ENCODE results near the gene ALG5. TPM values are rescaled to one million over a fixed set of nuclear protein-coding genes. Genes with fewer than 3 reads are reported as not detected.

ALG5 gene
- polyA plus RNA-seq, 6 donors from 2014 or later = 52.3 to 66.0 (median 64.6) TPM

DNA sequence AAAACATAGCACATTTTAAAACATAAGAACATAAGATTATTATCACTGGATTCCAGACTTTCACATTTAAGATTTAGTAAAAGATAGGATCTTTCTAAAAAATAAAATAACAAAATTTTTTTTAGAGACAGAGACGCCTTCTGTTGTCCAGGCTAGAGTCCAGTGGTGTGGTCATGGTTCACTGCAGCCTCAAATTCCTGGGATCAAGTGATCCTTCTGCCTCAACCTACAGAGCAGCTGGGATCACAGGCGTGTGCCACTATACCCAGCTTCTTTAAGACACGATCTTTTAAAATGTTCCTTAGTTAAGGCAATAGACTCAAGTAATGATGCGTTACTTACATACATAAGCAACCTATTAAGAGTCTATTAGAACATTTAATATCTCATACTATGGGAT, 32.7 kb downstream of the ALG5 start:
- Mint-ChIP-seq H3K27ac (no peak overlapping the region), H3K36me3 (peaks cover 21 to 26% of the 10 kb centered on the region in 2 donors), H3K4me1 (no peaks in the 10 kb centered on the region), H3K27me3 (no peaks in the 10 kb centered on the region), H3K4me3 (no peak overlapping the region), H3K9me3 (no peaks in the 10 kb centered on the region)
- DNase-seq = no peak
- ATAC-seq (ENCODE audit: low read depth in 2 of 2) = no peak

DNA sequence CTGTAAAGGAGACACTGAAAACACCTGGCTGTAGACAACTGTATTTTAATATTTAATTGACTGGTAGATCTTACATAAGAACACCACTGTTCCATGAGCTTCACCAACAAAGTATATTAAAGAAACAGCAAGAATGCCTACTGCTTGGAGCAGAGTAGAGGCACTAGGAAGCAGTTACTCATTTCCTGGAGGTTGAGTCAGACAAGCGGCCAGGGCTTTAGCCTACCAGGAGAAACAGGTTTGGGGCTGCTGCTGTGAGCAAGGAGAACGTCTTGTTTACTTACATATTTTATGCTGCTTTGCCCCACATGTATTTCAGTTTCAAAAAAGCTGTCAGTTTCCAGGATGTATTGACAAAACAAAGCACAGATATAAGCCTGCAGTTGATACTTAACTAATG, 33.4 kb downstream of the ALG5 start:
- ATAC-seq (ENCODE audit: low read depth in 2 of 2) (no peak), DNase-seq (no peak)
- Mint-ChIP-seq H3K27ac (peak overlapping the region in 1 of 6 donors; percentile 44), H3K9me3 (no peaks in the 10 kb centered on the region), H3K36me3 (peaks cover 21 to 26% of the 10 kb centered on the region in 2 donors), H3K27me3 (no peaks in the 10 kb centered on the region), H3K4me3 (no peak overlapping the region), H3K4me1 (no peaks in the 10 kb centered on the region)

DNA sequence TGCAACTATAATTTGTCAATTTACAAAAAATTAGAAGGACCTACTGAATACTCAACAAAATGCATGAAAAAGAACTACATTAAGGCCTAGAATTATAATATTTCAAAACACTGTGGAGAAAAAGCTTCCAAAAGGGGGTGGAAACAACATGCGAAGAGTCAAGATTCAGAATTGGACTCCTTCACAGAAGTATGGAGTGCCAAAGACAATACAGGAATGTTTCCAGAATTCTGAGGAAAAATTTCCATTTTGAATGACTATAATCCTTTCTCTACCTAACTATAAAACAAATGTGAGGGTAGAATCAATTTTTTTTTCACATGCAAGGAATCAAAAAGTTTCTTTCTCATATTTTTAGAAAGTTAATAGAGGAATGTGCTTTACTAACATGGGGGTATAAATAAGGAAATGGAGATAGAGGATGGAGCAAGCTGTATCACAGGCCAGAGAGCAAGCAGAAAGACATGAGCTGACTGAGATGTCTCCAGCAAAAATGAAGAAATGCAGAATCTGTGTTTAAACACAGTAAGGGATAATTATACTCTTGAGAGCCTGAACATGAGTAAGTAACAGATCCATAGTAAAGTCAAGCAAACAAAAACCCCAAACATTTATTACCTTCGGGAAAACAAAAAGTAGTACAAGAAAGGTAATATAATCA, 39.6 kb downstream of the ALG5 start:
- DNase-seq (no peak), ATAC-seq (ENCODE audit: low read depth in 2 of 2) (no peak)
- H3K27ac Mint-ChIP-seq = no peak overlapping the region
- H3K27me3 Mint-ChIP-seq = no peaks in the 10 kb centered on the region
- H3K4me1 Mint-ChIP-seq = no peaks in the 10 kb centered on the region
- no peak overlapping the region for H3K4me3 Mint-ChIP-seq
- no peaks in the 10 kb centered on the region for H3K9me3 Mint-ChIP-seq
- peaks cover 10 to 18% of the 10 kb centered on the region in 2 donors for H3K36me3 Mint-ChIP-seq

DNA sequence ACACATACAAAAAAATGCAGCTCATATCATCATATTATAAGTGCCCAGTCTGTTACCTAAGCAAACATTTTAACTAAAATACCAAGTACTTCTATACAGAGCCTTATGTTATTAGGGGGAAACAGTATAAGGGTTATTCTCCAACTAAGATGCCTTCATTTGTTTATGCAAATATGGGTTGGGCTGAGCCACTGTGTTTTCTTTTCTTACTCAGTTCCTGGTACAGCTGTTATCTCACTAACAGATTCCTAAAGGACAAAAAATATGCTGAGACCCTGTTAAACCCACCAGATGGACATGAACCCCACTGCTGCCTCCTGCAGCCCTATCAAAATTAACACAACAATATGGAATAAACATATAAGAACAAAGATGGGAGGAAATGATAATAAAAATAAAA, 44.6 kb downstream of the ALG5 start:
- no peaks in the 10 kb centered on the region for H3K4me1 Mint-ChIP-seq
- no peak for DNase-seq
- H3K27me3 Mint-ChIP-seq = no peaks in the 10 kb centered on the region
- no peak overlapping the region for H3K27ac Mint-ChIP-seq
- no peak overlapping the region for H3K4me3 Mint-ChIP-seq
- ATAC-seq (ENCODE audit: low read depth in 2 of 2) = no peak
- peaks cover 6 to 20% of the 10 kb centered on the region in 2 donors for H3K36me3 Mint-ChIP-seq
- no peaks in the 10 kb centered on the region for H3K9me3 Mint-ChIP-seq

DNA sequence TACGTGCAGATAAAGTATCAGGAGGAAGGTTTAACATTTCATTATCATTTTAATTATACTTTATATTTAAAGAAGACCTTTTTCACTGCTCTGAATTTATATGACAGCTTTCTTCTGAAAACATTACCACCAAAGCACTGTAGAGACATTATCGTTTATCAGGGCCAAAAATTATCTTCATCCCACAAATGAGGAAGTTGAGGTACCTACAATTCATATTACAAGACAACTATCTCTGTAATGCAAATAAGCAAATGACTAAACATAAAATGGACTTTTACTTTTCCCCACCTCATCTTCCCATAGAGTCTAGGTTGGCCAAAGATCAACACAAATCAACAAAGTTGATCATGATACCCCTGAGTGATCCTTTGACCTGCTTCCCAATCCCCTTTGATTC, 48.2 kb downstream of the ALG5 start:
- Mint-ChIP-seq H3K4me3 (no peak overlapping the region), H3K27me3 (no peaks in the 10 kb centered on the region), H3K27ac (no peak overlapping the region), H3K9me3 (no peaks in the 10 kb centered on the region), H3K4me1 (no peaks in the 10 kb centered on the region), H3K36me3 (peaks cover 6 to 26% of the 10 kb centered on the region in 2 donors)
- ATAC-seq (ENCODE audit: low read depth in 2 of 2) = no peak
- no peak for DNase-seq

DNA sequence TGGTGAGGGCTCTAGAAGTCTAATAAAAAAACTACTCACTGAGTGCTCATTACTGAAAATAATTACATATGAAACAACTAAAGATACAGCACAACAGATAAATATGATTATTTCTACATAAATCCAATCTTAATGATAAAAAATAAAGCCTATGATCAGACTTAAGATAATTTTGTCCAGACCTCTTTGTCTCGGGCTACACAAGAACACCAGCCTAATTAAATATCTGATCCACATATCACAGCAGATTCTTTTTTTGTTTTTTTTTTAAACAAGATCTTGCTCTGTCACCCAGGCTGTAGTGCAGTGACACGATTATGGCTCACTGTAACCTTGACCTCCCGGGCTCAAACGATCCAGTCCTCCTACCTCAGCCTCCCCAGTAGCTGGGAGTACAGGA, 48.8 kb downstream of the ALG5 start:
- H3K27ac Mint-ChIP-seq = no peak overlapping the region
- H3K4me3 Mint-ChIP-seq = no peak overlapping the region
- ATAC-seq (ENCODE audit: low read depth in 2 of 2) (no peak), DNase-seq (no peak)
- no peaks in the 10 kb centered on the region for H3K9me3 Mint-ChIP-seq
- no peaks in the 10 kb centered on the region for H3K4me1 Mint-ChIP-seq
- H3K27me3 Mint-ChIP-seq = no peaks in the 10 kb centered on the region
- H3K36me3 Mint-ChIP-seq = peaks cover 6 to 26% of the 10 kb centered on the region in 2 donors

DNA sequence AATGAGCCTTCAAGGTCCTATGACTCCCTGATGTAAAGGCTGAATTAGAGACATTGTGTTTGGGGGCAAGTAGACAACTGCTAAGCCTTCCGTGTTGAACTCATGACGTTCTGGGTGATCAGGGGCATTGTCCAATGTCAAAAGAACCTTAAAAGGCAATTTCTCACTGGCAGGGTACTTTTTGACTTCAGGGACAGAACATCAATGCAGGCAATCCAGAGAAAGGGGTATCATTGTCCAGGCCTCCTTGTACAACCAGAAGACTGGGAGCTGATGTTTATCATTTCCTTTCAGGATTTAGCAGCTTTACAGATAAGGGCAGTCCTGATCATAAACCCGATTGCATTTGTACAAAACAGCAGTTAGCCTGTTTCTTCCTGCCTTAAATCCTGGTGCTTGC, 54.1 kb downstream of the ALG5 start:
- ATAC-seq (ENCODE audit: low read depth in 2 of 2) = no peak
- no peak overlapping the region for H3K27ac Mint-ChIP-seq
- peaks cover 0 to 8% (median 0%) of the 10 kb centered on the region in 3 donors for H3K27me3 Mint-ChIP-seq

DNA sequence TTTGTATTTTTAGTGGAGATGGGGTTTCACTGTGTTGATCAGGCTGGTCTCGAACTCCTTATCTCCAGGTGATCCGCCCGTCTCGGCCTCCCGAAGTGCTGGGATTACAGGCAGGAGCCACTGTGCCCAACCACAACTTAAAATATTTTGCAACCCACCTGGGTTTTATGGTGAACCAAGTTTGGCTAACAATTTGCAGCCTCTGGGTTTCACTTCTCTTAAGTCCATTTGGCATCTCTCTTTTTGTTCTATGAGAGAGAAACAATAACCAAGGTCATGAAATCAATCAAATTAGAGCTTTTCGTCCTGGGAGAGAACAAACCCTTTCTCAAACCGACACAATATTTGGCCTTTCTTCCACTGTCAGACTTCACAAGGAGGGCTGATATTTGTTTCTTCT, 73.5 kb downstream of the ALG5 start:
- Mint-ChIP-seq H3K4me3 (no peak overlapping the region), H3K4me1 (peaks cover 0 to 2% (median 0%) of the 10 kb centered on the region in 3 donors), H3K27me3 (peaks cover 30 to 50% (median 38%) of the 10 kb centered on the region in 3 donors), H3K27ac (no peak overlapping the region), H3K9me3 (peaks cover 0 to 4% (median 0%) of the 10 kb centered on the region in 7 donors), H3K36me3 (no peaks in the 10 kb centered on the region)
- no peak for DNase-seq
- no peak for ATAC-seq (ENCODE audit: low read depth in 2 of 2)

More for the DNA sequence above, 54.1 kb downstream of the ALG5 start:
- no peak for DNase-seq
- Mint-ChIP-seq H3K9me3 (peaks cover 0 to 7% (median 2%) of the 10 kb centered on the region in 7 donors), H3K4me3 (no peak overlapping the region), H3K36me3 (peaks cover 0 to 17% of the 10 kb centered on the region in 2 donors), H3K4me1 (no peaks in the 10 kb centered on the region)

DNA sequence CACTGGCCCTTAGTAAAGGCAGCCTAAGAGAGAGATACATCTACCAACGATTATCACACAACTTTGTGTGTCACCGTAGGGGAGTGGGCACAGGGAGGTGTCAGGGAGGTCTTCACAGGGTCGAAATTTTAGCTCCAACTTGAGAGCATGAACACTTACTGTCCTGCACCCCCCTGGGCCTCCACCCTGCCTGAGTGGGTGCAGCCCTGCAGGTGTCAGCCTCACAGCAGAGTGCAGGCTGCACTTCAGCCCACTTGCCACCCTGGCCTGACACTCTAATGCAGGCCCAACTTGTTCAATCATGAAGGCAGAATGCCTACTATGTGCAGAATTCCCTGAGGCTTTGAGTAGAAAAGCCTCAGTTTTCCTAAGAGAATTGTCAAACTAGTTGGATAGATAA, 75.1 kb downstream of the ALG5 start:
- DNase-seq = no peak
- H3K27me3 Mint-ChIP-seq = peaks cover 36 to 46% (median 46%) of the 10 kb centered on the region in 3 donors
- H3K27ac Mint-ChIP-seq = no peak overlapping the region

DNA sequence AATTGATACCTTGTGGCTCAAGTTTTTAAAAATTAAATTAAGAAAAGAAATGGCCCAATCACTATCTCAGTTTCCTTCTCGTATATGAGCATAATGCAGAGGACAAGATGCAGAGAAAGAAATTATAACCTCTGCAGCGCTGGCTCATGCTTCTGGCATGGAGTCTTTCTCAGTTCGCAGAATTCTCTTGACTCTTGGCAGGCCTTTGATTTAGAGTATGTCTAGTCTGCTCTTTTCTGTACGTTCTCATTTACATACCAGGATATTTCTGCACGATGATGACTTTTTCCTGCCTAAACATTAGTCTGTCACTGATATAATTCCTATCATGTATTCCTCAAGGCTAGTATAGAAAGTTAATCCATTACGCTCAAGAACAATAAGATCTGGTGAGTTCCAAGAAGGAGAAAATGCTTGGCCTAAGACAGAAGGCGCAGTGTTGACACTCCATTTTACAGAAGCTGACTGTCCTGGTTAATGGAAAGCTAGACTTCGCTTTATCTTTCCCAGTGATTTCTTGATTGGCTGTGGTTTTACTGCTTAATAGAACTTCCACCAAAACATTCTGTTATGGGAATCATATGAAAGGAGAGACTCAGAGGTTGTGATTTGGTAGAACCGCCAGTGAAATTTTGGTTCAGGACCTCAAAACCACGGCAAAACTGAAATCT, 77.4 kb downstream of the ALG5 start:
- H3K4me3 Mint-ChIP-seq = peak overlapping the region in 3 of 8 donors; percentile 6 to 64 (median 31)
- peaks cover 50 to 54% (median 50%) of the 10 kb centered on the region in 3 donors for H3K27me3 Mint-ChIP-seq
- DNase-seq (no peak), ATAC-seq (ENCODE audit: low read depth in 2 of 2) (no peak)
- H3K9me3 Mint-ChIP-seq = no peaks in the 10 kb centered on the region
- no peaks in the 10 kb centered on the region for H3K36me3 Mint-ChIP-seq
- peaks cover 0 to 9% (median 4%) of the 10 kb centered on the region in 3 donors for H3K4me1 Mint-ChIP-seq
- peak overlapping the region in 1 of 6 donors; percentile 12 for H3K27ac Mint-ChIP-seq

More for the DNA sequence above, 75.1 kb downstream of the ALG5 start:
- H3K36me3 Mint-ChIP-seq = no peaks in the 10 kb centered on the region
- H3K4me3 Mint-ChIP-seq = no peak overlapping the region
- no peak for ATAC-seq (ENCODE audit: low read depth in 2 of 2)
- H3K4me1 Mint-ChIP-seq = peaks cover 0 to 4% (median 4%) of the 10 kb centered on the region in 3 donors
- H3K9me3 Mint-ChIP-seq = peaks cover 0 to 1% (median 0%) of the 10 kb centered on the region in 7 donors

DNA sequence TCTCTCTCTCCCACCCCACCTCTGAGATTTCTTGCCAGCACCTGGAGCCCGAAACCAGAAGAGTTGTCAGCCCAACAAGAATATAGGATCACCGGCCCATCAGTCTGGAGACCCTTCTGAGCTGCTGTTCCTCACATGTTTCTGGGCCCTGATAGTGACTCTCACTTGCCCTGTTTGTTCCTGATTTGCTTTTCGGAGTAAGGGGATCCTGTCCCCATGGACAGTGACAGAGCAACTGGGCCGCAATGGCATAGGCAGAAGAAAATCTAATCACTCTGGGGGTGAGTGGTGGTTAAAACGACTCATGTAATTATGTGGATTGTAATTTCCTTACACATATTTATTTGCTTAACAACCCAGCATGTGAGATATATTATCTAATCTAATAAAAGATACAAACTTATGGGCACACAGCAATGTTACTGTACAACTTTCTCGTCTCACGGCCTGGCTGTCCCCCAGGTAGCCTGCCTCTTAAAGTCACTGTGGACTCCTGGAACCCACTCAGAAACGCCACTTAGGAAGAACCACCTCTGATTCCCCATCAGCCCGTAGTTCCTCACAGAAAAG, 78.4 kb downstream of the ALG5 start:
- DNase-seq = no peak
- H3K4me1 Mint-ChIP-seq = peaks cover 0 to 9% (median 4%) of the 10 kb centered on the region in 3 donors
- no peaks in the 10 kb centered on the region for H3K9me3 Mint-ChIP-seq
- no peak overlapping the region for H3K27ac Mint-ChIP-seq
- peak overlapping the region; percentile 67 to 90 (median 76) for H3K4me3 Mint-ChIP-seq
- H3K27me3 Mint-ChIP-seq = peaks cover 59 to 64% (median 60%) of the 10 kb centered on the region in 3 donors
- ATAC-seq (ENCODE audit: low read depth in 2 of 2) = no peak
- no peaks in the 10 kb centered on the region for H3K36me3 Mint-ChIP-seq

DNA sequence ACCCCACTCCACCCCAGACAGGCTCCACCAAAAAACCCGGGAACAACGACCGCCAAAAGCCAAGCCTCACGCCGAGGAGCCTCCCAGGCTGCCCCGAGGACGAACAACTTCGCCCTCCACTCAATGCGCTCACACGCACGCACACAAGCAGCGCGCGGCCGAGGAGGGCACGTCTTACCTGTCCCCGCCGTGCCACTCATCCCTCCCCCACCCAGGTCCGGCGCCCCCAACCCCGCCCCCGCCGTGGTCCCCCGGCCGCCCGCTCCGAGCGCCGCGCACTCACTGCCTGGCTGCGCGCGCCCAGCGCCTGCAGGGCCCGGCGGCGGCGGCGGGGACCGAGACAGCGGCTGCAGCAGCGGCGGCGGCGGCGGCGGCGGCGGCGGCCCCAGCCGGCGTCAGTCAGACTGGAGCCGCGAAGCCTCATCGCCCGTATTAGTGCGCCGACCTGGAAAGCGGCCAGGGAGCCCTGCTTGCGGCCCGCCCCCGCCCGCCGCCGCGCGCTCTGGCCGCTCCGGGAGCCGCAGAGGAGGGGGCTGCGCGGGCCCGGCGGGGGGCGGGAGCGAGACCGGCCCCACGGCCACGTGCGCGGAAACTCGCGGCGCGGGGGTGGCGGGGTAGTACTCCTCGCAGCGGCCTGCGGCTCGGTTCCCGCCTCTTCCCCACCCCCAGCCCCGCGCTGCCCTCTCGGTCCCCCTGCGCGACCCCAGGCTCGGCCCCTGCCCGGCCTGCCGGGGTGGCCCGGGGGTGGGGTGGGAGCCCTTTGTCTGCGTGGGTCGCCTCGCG, 79.1 kb downstream of the ALG5 start, which contains the start of gene SMAD9:
TSS of gene SMAD9 (minus strand) at position 406 of the 783 bp plus-strand sequence. CDS start 40,549 bp downstream, outside the sequence.
- peaks cover 0 to 9% (median 4%) of the 10 kb centered on the region in 3 donors for H3K4me1 Mint-ChIP-seq
- peak; percentile 40 to 62 for ATAC-seq (ENCODE audit: low read depth in 2 of 2)
- no peak for DNase-seq
- no peak within 1 kb of the TSS for H3K27ac Mint-ChIP-seq
- peaks cover 58 to 68% (median 63%) of the 10 kb centered on the region in 3 donors for H3K27me3 Mint-ChIP-seq
- H3K4me3 Mint-ChIP-seq = peak within 1 kb of the TSS; percentile 67 to 90 (median 76)
- H3K36me3 Mint-ChIP-seq = no peaks in the 10 kb centered on the region
- H3K9me3 Mint-ChIP-seq = no peaks in the 10 kb centered on the region

DNA sequence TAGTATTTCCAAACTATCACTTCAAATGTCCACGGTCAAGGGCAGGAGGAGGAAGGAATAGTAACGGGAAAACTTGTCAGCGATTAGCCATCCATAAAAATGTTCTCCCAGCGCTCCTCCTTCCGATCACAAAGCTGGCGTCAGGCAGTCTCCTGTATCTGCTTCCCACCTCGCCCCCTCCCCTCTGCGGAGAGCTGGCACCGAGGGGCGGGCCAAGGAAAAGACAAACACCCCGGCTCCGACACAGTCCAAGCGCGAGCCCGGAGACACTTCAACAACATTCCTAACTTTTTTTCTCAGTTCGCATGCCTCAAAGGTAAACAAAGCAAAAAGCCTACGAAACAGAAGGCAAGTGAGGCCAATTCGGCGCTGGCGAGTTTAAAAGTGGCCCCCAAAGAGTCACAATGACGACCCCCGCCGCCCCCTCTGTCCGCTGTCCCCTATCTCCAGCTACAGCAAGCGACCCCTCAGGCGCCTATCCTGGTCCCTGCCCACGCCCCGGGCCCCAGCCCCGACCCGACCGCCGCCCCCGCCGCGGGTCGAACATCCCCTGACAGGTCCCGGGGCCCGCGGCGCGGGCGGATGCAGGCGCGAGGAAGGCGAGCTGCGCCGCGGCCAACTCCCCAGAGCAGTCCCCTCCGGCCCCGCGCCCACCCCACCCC, 79.8 kb downstream of the ALG5 start:
- H3K4me1 Mint-ChIP-seq = peaks cover 0 to 9% (median 4%) of the 10 kb centered on the region in 3 donors
- ATAC-seq (ENCODE audit: low read depth in 2 of 2) (peak; percentile 20 to 46), DNase-seq (no peak)
- no peaks in the 10 kb centered on the region for H3K9me3 Mint-ChIP-seq
- H3K27ac Mint-ChIP-seq = no peak overlapping the region
- no peaks in the 10 kb centered on the region for H3K36me3 Mint-ChIP-seq
- H3K27me3 Mint-ChIP-seq = peaks cover 57 to 67% (median 62%) of the 10 kb centered on the region in 3 donors
- peak overlapping the region in 7 of 8 donors; percentile 42 to 72 (median 51) for H3K4me3 Mint-ChIP-seq
